GM08714 (cell line): ENCODE data around the gene LRRC61.
"Not testable (repeated sequence)": the region's sequence is repeated elsewhere in the genome, so short reads cannot be mapped to it uniquely, and the experiment has no call there.

ENCODE experiments used
- H3K4me3 ChIP-seq: fragments of 200-500 bp; sonication (Bioruptor generic); 2 replicates; pipeline ENCODE4 v1.5.1; 2014; ENCODE audit warnings: mild to moderate bottlenecking, low read length, inconsistent platforms
- ZNF274 ChIP-seq: IDR thresholded peaks from 2 replicates; pipeline ENCODE4 v1.6.1; 2012; ENCODE audit warnings: mild to moderate bottlenecking, low read depth, low read length

Gene LRRC61

DNA sequence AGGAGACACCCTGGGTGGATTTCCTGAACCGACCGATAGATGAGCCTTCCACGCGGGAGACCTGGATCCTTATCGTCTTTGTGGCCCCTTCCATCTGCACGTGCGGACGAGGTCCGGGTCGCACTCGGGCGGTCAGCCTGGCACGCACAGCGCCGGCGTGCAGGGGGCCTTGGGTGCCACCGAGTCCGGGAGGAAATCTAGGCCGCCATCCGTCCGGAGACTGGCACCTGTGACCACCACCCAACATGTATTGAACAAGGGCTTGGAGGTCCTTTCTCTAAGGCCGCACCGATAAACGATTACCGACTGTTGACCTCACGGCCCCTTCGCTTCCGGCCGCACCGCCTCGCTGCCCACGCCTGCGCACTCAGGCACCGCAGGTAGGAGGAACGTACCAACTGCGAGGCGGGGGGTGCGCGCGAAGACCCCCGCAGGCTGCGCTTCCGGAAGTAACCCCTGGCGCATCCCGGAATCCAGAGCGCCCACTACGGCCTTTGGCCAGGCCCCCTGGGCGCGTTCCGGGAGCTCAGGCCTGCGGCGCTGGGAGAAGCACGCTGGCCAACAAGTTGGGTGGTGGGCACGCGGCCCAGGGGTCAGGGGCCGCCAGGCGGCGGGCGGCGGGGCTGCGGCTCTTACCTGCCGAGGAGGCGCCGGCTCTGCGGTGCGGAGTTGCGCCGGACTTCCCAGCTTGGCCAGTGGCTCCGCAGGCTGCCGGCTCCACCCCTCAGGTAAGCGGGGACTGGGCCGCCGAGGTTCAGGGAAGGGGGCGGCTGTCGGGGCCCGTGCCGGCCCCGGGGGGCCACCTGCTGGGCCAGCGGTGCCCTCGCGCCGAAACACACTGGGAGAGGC, at the start of gene LRRC61, which contains the start of gene ACTR3C:
TSS of gene LRRC61 (plus strand) at position 523 of the 849 bp plus-strand sequence. CDS start 13,507 bp downstream, outside the sequence.
TSS of gene ACTR3C (minus strand) at position 713 of the 849 bp plus-strand sequence. CDS start 28,249 bp downstream, outside the sequence.
- H3K4me3 ChIP-seq = peak within 1 kb of the TSS; percentile 88
- TF ChIP-seq ZNF274 = no peak

DNA sequence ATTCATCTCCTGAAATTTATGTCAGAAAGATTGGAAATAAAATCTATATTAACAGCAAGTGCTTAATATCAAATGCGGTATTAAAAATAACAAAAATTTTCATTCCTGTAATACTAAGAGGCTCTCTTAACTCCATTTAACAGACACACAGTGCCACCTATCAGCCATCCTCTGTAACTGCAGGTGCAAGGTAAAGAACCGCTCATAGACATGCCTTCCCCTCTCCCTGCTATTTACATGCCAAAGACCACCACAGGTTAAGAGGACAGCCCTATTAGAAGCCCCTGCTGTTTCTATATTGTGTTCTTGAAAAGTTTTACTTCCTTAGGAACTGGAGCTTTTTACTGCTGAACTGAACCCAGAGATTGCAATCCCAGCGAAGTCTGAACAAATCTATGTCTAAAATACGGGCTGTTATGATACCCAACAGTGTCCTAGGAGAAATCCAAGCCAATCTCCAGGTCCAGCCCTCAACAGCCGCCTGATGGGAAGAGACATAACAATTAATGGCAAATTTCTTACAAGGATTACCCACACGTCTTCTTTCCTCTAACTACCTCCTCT, 46.9 kb upstream of the LRRC61 start:
- not testable (repeated sequence) for H3K4me3 ChIP-seq

DNA sequence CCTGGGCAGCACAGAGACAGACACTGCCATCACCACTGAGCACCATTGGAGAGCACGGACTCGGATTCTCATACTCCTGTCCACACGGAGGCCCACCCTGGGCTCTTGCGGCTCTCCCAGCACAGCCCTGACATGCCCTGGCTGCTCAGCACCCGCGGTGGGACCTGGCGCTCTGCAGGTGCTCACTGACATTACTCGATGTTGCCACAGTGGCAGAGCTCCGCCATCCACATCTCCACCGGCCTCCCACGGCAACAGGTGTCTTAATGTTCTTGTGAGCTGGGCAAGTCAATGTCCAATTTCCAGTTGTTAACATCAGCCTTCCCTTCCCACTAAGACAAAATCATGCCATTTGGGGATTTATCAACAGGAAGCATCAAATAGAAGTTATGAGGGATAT, 44.8 kb upstream of the LRRC61 start:
- not testable (repeated sequence) for H3K4me3 ChIP-seq

GRCh38 chr7:150281681-150282403, 41.3 kb upstream of the LRRC61 start:
- not testable (repeated sequence) for H3K4me3 ChIP-seq

DNA sequence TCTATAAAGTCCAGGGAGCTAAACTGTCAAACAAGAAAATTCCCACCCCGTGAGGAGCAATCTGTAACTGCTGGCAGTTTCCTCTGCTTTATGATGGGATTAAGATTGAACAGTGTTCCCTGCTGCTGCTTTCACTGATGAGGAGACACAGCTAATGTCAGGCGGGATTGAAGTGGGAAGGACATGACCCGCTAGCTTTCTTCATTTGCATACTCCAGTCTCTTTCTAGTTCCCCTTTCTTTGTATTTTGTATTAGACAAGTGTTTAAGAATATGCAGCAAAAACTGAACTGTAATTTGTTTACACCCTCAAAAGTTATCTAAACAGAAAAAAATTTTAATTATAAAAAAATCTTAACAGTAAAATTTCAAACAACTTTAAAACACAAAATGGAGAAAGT, 40.0 kb upstream of the LRRC61 start:
- H3K4me3 ChIP-seq = not testable (repeated sequence)

- H3K4me3 ChIP-seq = not testable (repeated sequence)
These were observed 39.5 kb upstream of the LRRC61 start for GRCh38 chr7:150283608-150284007.

DNA sequence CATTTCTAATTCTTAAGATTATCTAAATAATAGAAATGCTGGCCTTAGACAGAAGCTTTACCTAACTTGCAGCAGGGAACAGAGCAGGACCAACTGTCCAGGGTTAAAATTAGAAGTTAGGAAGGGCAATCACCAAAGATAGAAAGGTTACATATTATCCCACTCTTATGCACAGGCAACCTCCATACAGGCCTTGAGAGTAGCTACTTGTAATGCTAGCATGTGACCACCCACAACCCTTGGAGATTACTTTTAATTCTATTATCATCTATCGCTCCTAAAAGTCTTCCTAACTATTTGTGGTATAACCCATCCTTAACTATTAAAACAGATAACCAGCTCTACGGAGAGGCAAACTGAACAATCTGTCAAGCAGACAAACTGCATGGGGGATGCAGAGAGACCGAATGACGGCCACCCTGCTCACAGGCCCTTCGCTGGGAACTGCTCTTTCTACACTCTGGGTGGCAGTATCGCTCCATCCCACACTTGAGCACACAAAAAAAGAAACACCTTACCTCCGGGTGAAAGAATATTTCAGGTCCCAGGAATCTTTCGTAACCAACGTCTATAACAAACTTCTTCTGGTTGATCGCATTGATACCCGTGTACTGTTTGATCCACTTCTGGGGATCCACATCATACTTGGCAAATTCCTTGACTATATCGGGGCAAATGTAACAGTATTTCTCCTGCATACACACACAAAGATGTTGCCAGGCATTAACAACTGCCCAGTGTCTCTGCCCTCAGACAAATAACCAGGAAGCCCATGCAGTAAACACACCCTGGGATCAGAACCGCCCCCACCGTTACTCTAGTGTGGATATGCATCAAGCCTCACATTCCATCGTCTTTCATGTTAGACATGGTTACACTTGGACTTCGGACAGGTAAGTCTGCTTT, 37.1 kb upstream of the LRRC61 start:
- not testable (repeated sequence) for H3K4me3 ChIP-seq

GRCh38 chr7:150287815-150288214, 35.3 kb upstream of the LRRC61 start:
- not testable (repeated sequence) for H3K4me3 ChIP-seq

DNA sequence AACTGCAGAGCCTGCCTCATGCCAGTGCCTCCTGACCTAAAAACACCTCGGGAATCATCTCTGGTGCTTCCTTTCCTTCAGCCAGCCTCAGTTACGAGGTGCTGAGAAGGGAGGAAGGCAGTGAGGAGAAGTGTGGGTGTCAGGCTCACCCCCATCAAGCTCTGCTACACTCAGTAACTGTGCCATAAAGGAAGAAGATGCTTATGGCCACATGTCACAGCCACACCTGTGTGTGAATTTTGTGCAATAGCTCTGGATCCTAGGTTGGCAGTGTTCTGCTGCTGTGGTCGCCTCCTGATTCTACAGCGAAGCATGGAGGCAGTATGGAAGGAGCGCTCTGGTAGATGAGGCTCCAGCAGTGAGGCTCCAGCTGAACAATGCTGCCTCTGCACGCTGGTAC, 34.3 kb upstream of the LRRC61 start:
- H3K4me3 ChIP-seq = not testable (repeated sequence)

DNA sequence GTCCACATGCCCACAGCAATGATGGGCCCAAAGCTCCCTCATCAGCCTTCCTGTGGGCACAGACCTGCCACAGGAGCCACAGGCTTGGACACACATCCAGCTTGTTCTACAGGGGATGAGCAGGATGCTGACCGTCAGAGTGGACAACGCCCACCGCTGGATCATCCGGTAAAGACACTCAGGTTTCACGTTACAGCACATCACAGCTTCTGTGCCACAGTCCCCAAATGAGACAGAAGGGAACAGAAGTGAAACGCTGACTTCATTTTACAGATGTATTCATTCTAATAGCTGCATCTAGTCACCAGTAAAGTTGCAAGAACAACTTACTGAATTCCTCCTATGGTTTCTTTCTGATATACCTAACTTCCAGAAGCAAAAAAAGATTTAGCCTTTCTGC, 32.8 kb upstream of the LRRC61 start:
- H3K4me3 ChIP-seq = not testable (repeated sequence)

GRCh38 chr7:150295027-150295426, 28.1 kb upstream of the LRRC61 start:
- H3K4me3 ChIP-seq = not testable (repeated sequence)

DNA sequence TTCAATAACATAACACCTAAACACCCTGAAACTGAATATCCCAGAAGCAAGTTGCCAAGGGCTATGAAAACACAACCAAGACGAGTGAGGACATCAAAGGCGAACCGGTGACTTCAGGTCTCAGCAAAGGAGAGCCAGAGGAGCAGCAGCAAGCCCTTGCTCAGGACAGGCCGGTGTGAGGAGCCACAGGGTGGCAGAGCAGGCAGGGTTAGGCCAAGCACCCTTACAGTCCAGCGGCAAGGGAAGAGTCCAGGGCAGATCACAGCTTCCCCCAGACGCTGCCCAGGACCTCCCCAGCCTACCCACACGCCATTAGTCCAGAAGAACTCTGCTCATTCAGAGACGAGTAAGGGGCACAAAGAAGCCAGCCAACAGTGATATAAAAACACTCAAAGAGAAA, 27.5 kb upstream of the LRRC61 start:
- not testable (repeated sequence) for H3K4me3 ChIP-seq

DNA sequence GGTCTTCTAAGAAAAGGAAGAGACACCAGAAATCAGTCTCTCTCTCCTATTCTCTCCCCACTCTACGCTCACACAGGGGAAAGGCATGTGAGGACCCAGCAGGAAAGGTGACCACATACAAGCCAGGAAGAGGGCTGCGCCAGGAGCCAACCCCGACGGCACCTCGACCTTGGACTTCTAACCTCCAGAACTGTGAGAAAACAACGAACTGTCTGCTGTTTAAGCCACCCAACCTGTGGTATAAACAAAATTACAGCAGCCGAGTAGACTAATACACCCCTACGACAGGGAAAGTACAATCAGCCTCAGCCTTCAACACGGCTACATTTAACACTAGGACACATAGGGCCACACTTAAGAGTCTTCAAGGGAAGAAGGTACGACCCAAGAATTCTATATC, 26.4 kb upstream of the LRRC61 start:
- H3K4me3 ChIP-seq = not testable (repeated sequence)

DNA sequence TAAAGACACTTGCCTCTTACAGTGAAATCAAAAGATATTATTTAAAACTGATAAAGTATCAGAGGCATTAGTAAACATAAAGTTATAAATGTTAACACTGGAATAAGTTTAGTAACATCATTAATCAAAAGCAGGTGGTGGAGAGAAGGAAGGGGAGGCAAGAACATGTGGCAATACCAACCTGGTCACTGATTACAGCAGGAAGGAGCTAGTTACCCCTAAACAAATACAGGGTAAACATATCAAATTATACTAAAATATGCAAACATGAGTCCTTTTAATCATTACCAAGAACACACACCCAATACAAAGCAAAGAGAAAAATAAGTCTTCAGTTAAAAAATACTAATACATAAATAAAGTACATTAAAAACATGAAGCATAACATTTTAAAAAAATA, 25.2 kb upstream of the LRRC61 start:
- not testable (repeated sequence) for H3K4me3 ChIP-seq

GRCh38 chr7:150302908-150303310, 20.2 kb upstream of the LRRC61 start:
- H3K4me3 ChIP-seq = not testable (repeated sequence)

DNA sequence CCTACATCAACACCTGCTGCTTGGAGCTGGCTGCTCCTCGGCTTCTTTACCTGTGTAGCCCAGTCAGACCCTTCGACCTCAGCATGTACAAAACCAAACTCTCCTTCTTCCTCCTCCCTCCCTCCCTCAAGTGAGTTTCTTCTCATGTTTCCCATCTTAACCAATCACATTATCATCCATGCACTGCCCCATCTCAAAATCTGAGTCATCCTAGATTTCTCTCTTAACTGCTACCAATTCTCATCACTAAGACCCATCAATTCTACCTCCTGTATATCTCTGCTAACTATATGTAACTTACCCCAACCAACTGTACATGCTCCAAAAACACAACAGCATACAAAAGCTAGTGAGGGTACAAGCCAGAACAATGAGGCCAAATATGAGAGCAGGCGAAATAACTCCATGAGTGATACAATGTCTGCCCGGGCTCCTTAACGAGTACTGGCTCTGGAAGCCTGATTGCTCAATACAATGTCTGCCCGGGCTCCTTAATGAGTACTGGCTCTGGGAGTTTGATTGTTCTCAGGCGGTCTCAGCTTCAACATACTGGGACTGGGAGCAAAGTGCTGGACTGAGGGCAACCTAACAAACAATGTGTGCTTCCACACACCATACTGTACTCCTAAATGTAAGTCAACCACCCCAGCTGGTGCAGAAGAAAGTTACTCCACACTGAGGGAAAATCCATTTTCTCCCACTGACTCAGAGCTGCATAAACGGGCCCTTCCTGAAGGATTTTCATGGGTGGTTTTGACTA, 18.5 kb upstream of the LRRC61 start:
- not testable (repeated sequence) for H3K4me3 ChIP-seq

DNA sequence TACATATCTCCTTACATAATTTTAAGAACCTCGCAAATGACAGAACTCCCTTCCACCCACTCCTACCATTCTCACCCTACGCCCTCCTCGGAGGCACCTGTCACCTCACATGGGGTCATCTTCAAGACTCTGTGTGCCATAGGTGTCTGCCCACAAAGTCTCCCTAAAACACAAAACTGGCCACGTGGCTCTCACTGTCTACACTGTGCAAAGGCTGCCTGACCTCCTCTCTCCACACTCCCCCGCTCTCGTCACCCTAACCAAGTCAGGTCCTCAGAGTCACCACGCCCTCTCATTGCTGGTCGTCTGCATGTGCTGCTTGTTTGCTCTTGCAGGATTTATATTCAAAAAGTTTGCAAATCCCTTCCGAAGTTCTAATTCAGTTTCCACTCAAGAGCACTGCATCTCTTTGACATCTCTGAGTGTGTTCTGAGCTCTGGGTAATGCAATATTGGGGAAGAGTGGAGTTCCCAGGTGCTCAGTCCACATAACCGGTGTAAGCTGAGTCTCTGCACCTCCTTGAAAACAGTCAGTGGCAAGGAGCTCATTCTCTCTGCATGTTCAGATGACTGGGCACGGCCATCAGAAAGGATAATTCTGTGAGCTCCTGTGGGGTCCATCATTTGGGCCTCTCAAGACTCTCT, 17.8 kb upstream of the LRRC61 start:
- not testable (repeated sequence) for H3K4me3 ChIP-seq

GRCh38 chr7:150305903-150306284, 17.3 kb upstream of the LRRC61 start:
- H3K4me3 ChIP-seq = not testable (repeated sequence)

- not testable (repeated sequence) for H3K4me3 ChIP-seq
These were observed 16.8 kb upstream of the LRRC61 start for GRCh38 chr7:150306377-150306776.
